ENCODE data around the gene LRP5.

Gene LRP5

GRCh38 chr11:68469122-68469521 is 156.7 kb downstream of the LRP5 start:
- Histone ChIP-seq H3K4me1 (ENCODE audit: control insufficient read depth in 1 of 2, insufficient read depth in 1 of 2, low read depth in 1 of 2, low read length in 1 of 2) (peaks cover 47% of the 10 kb centered on the region in 2 experiments), H3K36me3 (no peaks in the 10 kb centered on the region), H3K9me3 (no peaks in the 10 kb centered on the region), H3K27ac (no peak overlapping the region), H3K27me3 (no peaks in the 10 kb centered on the region), H3K4me3 (ENCODE audit: low read depth in 1 of 2, low read length in 1 of 2) (no peak overlapping the region)
- TF ChIP-seq, protein P1, sequence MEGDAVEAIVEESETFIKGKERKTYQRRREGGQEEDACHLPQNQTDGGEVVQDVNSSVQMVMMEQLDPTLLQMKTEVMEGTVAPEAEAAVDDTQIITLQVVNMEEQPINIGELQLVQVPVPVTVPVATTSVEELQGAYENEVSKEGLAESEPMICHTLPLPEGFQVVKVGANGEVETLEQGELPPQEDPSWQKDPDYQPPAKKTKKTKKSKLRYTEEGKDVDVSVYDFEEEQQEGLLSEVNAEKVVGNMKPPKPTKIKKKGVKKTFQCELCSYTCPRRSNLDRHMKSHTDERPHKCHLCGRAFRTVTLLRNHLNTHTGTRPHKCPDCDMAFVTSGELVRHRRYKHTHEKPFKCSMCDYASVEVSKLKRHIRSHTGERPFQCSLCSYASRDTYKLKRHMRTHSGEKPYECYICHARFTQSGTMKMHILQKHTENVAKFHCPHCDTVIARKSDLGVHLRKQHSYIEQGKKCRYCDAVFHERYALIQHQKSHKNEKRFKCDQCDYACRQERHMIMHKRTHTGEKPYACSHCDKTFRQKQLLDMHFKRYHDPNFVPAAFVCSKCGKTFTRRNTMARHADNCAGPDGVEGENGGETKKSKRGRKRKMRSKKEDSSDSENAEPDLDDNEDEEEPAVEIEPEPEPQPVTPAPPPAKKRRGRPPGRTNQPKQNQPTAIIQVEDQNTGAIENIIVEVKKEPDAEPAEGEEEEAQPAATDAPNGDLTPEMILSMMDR (IDR thresholded peaks at IDR 0.05): no peak

GRCh38 chr11:68469642-68470041 is 157.3 kb downstream of the LRP5 start:
- H3K27ac ChIP-seq: peak overlapping the region; percentile 7
- H3K4me3 ChIP-seq (ENCODE audit: low read depth in 1 of 2, low read length in 1 of 2): no peak overlapping the region
- TF ChIP-seq, protein P1 (IDR thresholded peaks at IDR 0.05): no peak
- H3K9me3 ChIP-seq: no peaks in the 10 kb centered on the region
- H3K27me3 ChIP-seq: no peaks in the 10 kb centered on the region
- H3K36me3 ChIP-seq: no peaks in the 10 kb centered on the region
- H3K4me1 ChIP-seq (ENCODE audit: control insufficient read depth in 1 of 2, insufficient read depth in 1 of 2, low read depth in 1 of 2, low read length in 1 of 2): peaks cover 47% of the 10 kb centered on the region in 2 experiments

GRCh38 chr11:68470304-68470811 is 158.0 kb downstream of the LRP5 start:
- Histone ChIP-seq H3K4me3 (ENCODE audit: low read depth in 1 of 2, low read length in 1 of 2) (no peak overlapping the region), H3K27me3 (no peaks in the 10 kb centered on the region), H3K27ac (no peak overlapping the region), H3K9me3 (no peaks in the 10 kb centered on the region), H3K4me1 (ENCODE audit: control insufficient read depth in 1 of 2, insufficient read depth in 1 of 2, low read depth in 1 of 2, low read length in 1 of 2) (peaks cover 47% of the 10 kb centered on the region in 2 experiments), H3K36me3 (no peaks in the 10 kb centered on the region)
- TF ChIP-seq, protein P1 (IDR thresholded peaks at IDR 0.05): no peak

DNA sequence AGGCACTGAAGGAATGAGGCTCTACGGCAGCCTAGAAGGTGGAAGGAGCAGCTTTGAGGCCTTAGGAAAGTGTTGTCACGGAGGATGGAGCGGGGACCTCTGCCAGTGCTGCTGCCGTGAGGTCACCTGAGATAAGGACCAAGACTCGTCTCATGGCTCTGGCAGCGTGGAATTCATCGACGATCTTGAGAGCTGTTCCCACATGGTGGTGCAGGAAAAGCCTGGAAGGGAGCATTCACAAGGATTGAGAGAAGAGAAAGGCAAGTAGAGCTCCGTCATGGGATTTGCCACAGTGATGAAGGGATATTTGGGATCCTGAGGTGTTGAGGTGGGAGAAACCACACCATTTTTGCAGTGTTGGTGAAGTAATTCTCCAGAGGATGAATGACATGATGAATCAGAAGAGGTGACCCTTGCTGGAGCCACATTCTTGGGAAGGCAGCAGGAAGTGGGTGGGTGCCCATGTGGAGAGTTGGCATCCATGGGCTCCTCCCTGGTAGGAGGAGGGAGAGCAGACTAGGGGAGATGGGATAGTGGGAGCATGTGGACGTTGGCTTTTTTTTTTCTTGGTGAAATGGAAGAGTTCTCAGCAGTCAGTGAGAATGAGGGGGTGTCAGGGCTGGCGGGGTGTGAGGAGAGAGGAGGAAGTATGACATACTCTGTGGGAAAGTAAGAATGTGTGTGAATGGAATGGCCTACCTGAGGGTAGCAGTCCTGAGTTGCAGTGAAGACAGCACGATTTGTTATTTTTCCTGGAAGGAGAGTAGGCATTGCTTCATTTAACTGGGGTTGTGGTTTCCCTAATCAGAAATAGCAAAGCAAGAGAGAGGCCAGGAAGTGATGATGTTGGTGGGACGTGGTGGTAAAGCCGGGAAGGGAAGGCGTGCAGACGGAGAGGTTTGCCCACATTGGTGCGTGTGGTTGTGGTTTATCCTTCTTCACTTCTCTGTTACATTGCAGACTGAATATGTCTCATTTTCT is 159.3 kb downstream of the LRP5 start:
- Histone ChIP-seq H3K4me3 (ENCODE audit: low read depth in 1 of 2, low read length in 1 of 2) (no peak overlapping the region), H3K27ac (peak overlapping the region; percentile 58), H3K36me3 (no peaks in the 10 kb centered on the region), H3K27me3 (no peaks in the 10 kb centered on the region), H3K9me3 (no peaks in the 10 kb centered on the region), H3K4me1 (ENCODE audit: control insufficient read depth in 1 of 2, insufficient read depth in 1 of 2, low read depth in 1 of 2, low read length in 1 of 2) (peaks cover 47% of the 10 kb centered on the region in 2 experiments)
- TF ChIP-seq, protein P1 (IDR thresholded peaks at IDR 0.05): no peak

DNA sequence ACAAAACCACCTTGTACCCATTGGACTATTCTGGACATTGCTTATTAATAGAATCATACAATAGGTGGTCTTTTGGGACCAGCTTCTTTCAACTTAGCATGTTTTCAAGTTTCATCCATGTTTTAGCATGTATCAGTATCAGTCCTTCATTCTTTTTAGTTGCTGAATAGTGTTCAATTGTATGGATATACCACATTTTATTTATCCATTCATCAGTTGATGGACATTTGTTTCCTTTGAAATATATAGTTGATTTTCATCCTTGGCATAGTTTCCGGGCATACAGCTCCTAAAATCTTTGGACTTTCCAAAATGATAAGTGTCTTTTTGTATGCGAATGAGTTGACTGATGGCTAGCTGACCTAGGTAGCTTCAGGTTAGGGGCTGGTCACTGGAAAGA is 160.4 kb downstream of the LRP5 start:
- TF ChIP-seq, protein P1 (IDR thresholded peaks at IDR 0.05): no peak
- Histone ChIP-seq H3K27me3 (no peaks in the 10 kb centered on the region), H3K27ac (no peak overlapping the region), H3K36me3 (no peaks in the 10 kb centered on the region), H3K4me1 (ENCODE audit: control insufficient read depth in 1 of 2, insufficient read depth in 1 of 2, low read depth in 1 of 2, low read length in 1 of 2) (peaks cover 47% of the 10 kb centered on the region in 2 experiments), H3K4me3 (ENCODE audit: low read depth in 1 of 2, low read length in 1 of 2) (no peak overlapping the region), H3K9me3 (no peaks in the 10 kb centered on the region)
